GM21390 (cell line): ENCODE results near the gene FMO3.

Experiments used
- ATAC-seq: cut with Tn5 transposase; IDR thresholded peaks from one replicate; pipeline ENCODE4 v1.9.1; 2021; ENCODE audit not compliant: unreplicated experiment

The FMO3 gene

GRCh38 chr1:171158096-171158495 is 67.4 kb downstream of the FMO3 start:
- no peak for ATAC-seq

- ATAC-seq, result no peak
These were observed 67.8 kb downstream of the FMO3 start for GRCh38 chr1:171158551-171158950.

- ATAC-seq, result no peak
These were observed 68.4 kb downstream of the FMO3 start for GRCh38 chr1:171159148-171159547.

GRCh38 chr1:171160211-171160610 is 69.5 kb downstream of the FMO3 start:
- ATAC-seq, result no peak

GRCh38 chr1:171160639-171161354 is 70.1 kb downstream of the FMO3 start:
- no peak for ATAC-seq

GRCh38 chr1:171161431-171161830 is 70.7 kb downstream of the FMO3 start:
- no peak for ATAC-seq

- no peak for ATAC-seq
These were observed 75.7 kb downstream of the FMO3 start for GRCh38 chr1:171166361-171166760.
